Stimulated activated naive CD8-positive, alpha-beta T cell treated with anti-CD3 and anti-CD28 coated beads, Interleukin-15, amount 100 ng/mL, for 72 hours (primary cell): Measurements from ENCODE around the gene ARHGEF9.

ENCODE experiments used
- ATAC-seq: fragments of 150-1000 bp; cut with Tn5 transposase; 2 replicates; pipeline ENCODE4 v1.10.0; 2021; ENCODE audit warnings: mild to moderate bottlenecking, moderate library complexity
- DNase-seq, 2 donors: peaks; one replicate each; pipeline ENCODE4 v3.0.0; 2021 to 2022
- H3K27ac Mint-ChIP-seq, 2 donors: one replicate each; pipeline ENCODE4 v1.8.0; 2022; ENCODE audit warnings: mild to moderate bottlenecking in 2 of 2, mixed read lengths in 2 of 2, moderate library complexity in 2 of 2
- H3K27me3 Mint-ChIP-seq: one replicate; pipeline ENCODE4 v1.8.0; 2022; ENCODE audit warnings: mixed read lengths
- H3K4me1 Mint-ChIP-seq: one replicate; pipeline ENCODE4 v1.8.0; 2022; ENCODE audit warnings: mild to moderate bottlenecking, mixed read lengths
- H3K4me3 Mint-ChIP-seq, 2 donors: one replicate each; pipeline ENCODE4 v1.8.0; 2022; ENCODE audit warnings: mild to moderate bottlenecking in 2 of 2, mixed read lengths in 2 of 2, moderate library complexity in 1 of 2
- H3K9me3 Mint-ChIP-seq, 2 donors: one replicate each; pipeline ENCODE4 v1.8.0; 2022; ENCODE audit warnings: mixed read lengths in 2 of 2

Gene ARHGEF9

DNA sequence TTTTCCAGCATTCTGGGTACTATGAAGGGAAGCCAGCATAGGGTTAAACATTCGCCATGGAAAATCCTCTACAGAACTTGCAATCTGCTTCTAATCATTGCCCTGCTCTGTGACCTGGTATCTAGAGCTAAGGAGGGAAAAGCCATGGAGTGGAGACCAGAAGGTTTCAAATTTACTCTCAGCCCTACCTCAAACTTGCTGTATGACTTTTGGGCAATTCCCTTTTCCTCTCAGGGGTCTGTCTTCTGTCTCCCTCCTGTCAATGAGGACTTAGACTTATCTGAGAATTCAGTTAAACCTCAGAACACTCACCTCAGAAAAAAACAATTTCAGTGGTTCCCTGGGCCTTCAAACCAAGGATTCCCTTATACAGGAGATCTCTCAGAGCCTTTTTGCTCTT lies 29.1 kb downstream of the ARHGEF9 start:
- Mint-ChIP-seq H3K27ac (peak overlapping the region in 1 of 2 donors; percentile 44), H3K4me3 (peak overlapping the region; percentile 94 to 97), H3K4me1 (peaks cover 46% of the 10 kb centered on the region), H3K27me3 (no peaks in the 10 kb centered on the region), H3K9me3 (peaks cover 0 to 7% of the 10 kb centered on the region in 2 donors)
- DNase-seq (peak in 1 of 2 donors; percentile 17), ATAC-seq (peak; percentile 63)

- DNase-seq (peak; percentile 73 to 89), ATAC-seq (peak; percentile 94)
- H3K4me1 Mint-ChIP-seq, result peaks cover 55% of the 10 kb centered on the region
- peaks cover 0 to 7% of the 10 kb centered on the region in 2 donors for H3K9me3 Mint-ChIP-seq
- H3K27me3 Mint-ChIP-seq, result no peaks in the 10 kb centered on the region
- H3K4me3 Mint-ChIP-seq, result peak overlapping the region; percentile 94 to 97
- H3K27ac Mint-ChIP-seq, result peak overlapping the region; percentile 98 to 99
Measured at GRCh38 chrX:63754860-63755579, 30.0 kb downstream of the ARHGEF9 start.

GRCh38 chrX:63754136-63754859 lies 30.7 kb downstream of the ARHGEF9 start:
- Mint-ChIP-seq H3K27ac (peak overlapping the region; percentile 98 to 99), H3K4me1 (peaks cover 59% of the 10 kb centered on the region), H3K27me3 (no peaks in the 10 kb centered on the region), H3K4me3 (peak overlapping the region; percentile 94 to 97), H3K9me3 (peaks cover 0 to 7% of the 10 kb centered on the region in 2 donors)
- DNase-seq (no peak), ATAC-seq (peak; percentile 57)

- no peak overlapping the region for H3K4me3 Mint-ChIP-seq
- ATAC-seq (no peak), DNase-seq (no peak)
- no peaks in the 10 kb centered on the region for H3K27me3 Mint-ChIP-seq
- H3K9me3 Mint-ChIP-seq, result no peaks in the 10 kb centered on the region
- H3K4me1 Mint-ChIP-seq, result peaks cover 64% of the 10 kb centered on the region
- H3K27ac Mint-ChIP-seq, result no peak overlapping the region
Measured at GRCh38 chrX:63751481-63751880, 33.5 kb downstream of the ARHGEF9 start.

- DNase-seq (no peak), ATAC-seq (no peak)
- H3K27ac Mint-ChIP-seq, result no peak overlapping the region
- H3K9me3 Mint-ChIP-seq, result no peaks in the 10 kb centered on the region
- peaks cover 67% of the 10 kb centered on the region for H3K4me1 Mint-ChIP-seq
- H3K4me3 Mint-ChIP-seq, result no peak overlapping the region
- no peaks in the 10 kb centered on the region for H3K27me3 Mint-ChIP-seq
Measured at GRCh38 chrX:63750811-63751210, 34.2 kb downstream of the ARHGEF9 start.

- ATAC-seq, result no peak
- Mint-ChIP-seq H3K27ac (no peak overlapping the region), H3K4me3 (no peak overlapping the region), H3K4me1 (peaks cover 70% of the 10 kb centered on the region), H3K27me3 (no peaks in the 10 kb centered on the region), H3K9me3 (no peaks in the 10 kb centered on the region)
- no peak for DNase-seq
Measured at GRCh38 chrX:63747331-63747730, 37.7 kb downstream of the ARHGEF9 start.

- H3K27me3 Mint-ChIP-seq, result no peaks in the 10 kb centered on the region
- H3K27ac Mint-ChIP-seq, result no peak overlapping the region
- ATAC-seq, result peak; percentile 1
- peaks cover 73% of the 10 kb centered on the region for H3K4me1 Mint-ChIP-seq
- DNase-seq, result no peak
- H3K4me3 Mint-ChIP-seq, result peak overlapping the region; percentile 39 to 56
- no peaks in the 10 kb centered on the region for H3K9me3 Mint-ChIP-seq
Measured at GRCh38 chrX:63746715-63747114, 38.3 kb downstream of the ARHGEF9 start.

GRCh38 chrX:63746278-63746677 lies 38.7 kb downstream of the ARHGEF9 start:
- H3K4me1 Mint-ChIP-seq, result peaks cover 77% of the 10 kb centered on the region
- peak overlapping the region; percentile 71 for H3K4me3 Mint-ChIP-seq
- H3K27ac Mint-ChIP-seq, result peak overlapping the region in 1 of 2 donors; percentile 64
- ATAC-seq, result peak; percentile 100
- DNase-seq, result peak; percentile 27 to 56
- no peaks in the 10 kb centered on the region for H3K27me3 Mint-ChIP-seq
- no peaks in the 10 kb centered on the region for H3K9me3 Mint-ChIP-seq

- Mint-ChIP-seq H3K9me3 (no peaks in the 10 kb centered on the region), H3K27me3 (no peaks in the 10 kb centered on the region), H3K27ac (no peak overlapping the region), H3K4me1 (peaks cover 67% of the 10 kb centered on the region), H3K4me3 (no peak overlapping the region)
- DNase-seq, result no peak
- no peak for ATAC-seq
Measured at GRCh38 chrX:63744850-63745394, 40.1 kb downstream of the ARHGEF9 start.

DNA sequence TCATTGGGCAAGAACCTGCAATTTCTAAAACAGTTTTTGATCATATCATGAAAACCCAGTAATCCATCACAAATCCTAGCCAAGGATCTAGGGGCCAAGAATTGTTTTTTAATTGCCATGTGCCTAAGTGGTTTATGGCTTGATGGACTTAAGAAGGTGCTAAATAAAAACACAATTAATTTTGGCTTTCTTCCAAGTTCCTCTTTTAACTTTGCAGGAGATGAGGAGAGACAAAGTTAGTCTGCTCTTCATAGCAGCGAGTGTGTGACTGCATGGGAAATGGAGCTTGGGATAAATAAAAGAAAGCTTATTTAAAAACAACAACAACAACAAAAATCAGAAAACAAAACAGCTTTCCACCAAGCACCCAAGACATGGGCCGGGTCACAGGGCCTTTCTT lies 41.4 kb downstream of the ARHGEF9 start:
- ATAC-seq (no peak), DNase-seq (no peak)
- H3K4me1 Mint-ChIP-seq, result peaks cover 68% of the 10 kb centered on the region
- no peak overlapping the region for H3K27ac Mint-ChIP-seq
- H3K4me3 Mint-ChIP-seq, result no peak overlapping the region
- H3K9me3 Mint-ChIP-seq, result no peaks in the 10 kb centered on the region
- no peaks in the 10 kb centered on the region for H3K27me3 Mint-ChIP-seq

GRCh38 chrX:63740382-63740781 lies 44.6 kb downstream of the ARHGEF9 start:
- Mint-ChIP-seq H3K4me1 (peaks cover 43% of the 10 kb centered on the region), H3K27me3 (no peaks in the 10 kb centered on the region), H3K4me3 (no peak overlapping the region), H3K9me3 (no peaks in the 10 kb centered on the region), H3K27ac (no peak overlapping the region)
- no peak for DNase-seq
- peak; percentile 50 for ATAC-seq

DNA sequence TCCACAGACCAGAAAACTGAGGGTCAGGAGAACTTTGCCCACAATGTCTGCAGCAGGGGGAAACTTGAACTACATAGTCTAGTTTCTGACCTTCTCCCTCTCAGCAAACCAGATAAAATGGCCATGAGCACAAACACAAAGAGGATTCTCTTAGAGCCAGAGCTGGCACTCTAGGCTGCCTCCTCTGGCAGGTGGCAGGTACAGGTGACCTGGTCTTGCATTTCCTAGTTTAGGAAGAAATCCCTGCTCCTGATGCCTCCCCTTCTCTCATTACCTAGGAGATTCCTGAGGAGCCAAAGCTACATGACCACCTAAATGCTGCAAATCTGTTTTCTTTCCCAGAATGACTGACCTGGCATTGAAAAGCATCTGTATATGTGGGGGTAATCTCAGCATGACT lies 45.1 kb downstream of the ARHGEF9 start:
- DNase-seq (no peak), ATAC-seq (no peak)
- Mint-ChIP-seq H3K27me3 (no peaks in the 10 kb centered on the region), H3K4me1 (peaks cover 38% of the 10 kb centered on the region), H3K9me3 (no peaks in the 10 kb centered on the region), H3K4me3 (no peak overlapping the region), H3K27ac (no peak overlapping the region)

GRCh38 chrX:63738696-63739095 lies 46.3 kb downstream of the ARHGEF9 start:
- Mint-ChIP-seq H3K27me3 (no peaks in the 10 kb centered on the region), H3K27ac (no peak overlapping the region), H3K9me3 (no peaks in the 10 kb centered on the region), H3K4me3 (peak overlapping the region; percentile 41 to 55), H3K4me1 (peaks cover 26% of the 10 kb centered on the region)
- ATAC-seq (peak; percentile 77), DNase-seq (no peak)

GRCh38 chrX:63737131-63737921 lies 47.7 kb downstream of the ARHGEF9 start:
- ATAC-seq (no peak), DNase-seq (no peak)
- no peaks in the 10 kb centered on the region for H3K27me3 Mint-ChIP-seq
- H3K27ac Mint-ChIP-seq, result peak overlapping the region in 1 of 2 donors; percentile 25
- peaks cover 24% of the 10 kb centered on the region for H3K4me1 Mint-ChIP-seq
- no peaks in the 10 kb centered on the region for H3K9me3 Mint-ChIP-seq
- H3K4me3 Mint-ChIP-seq, result no peak overlapping the region

DNA sequence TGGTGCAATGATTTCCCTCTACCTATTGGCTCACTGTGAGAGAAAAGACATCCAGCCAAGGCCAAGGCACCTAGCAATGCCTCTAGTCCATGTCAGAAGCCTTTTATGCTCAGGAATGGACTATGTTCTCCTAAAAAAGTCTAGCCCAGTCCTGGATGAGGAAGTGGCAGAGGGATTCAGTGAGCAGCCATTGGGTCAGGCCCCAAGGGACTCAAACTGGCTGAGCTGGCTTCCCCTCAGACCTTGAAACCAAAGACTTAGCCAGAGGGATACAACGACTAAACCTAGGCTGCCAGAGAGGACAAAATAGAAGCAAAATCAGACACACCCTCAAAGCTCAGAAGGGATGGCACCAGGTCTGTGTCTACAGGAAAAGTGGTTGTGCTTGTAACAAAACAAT lies 49.1 kb downstream of the ARHGEF9 start:
- H3K27ac Mint-ChIP-seq, result peak overlapping the region in 1 of 2 donors; percentile 85
- H3K4me1 Mint-ChIP-seq, result peaks cover 15% of the 10 kb centered on the region
- ATAC-seq (no peak), DNase-seq (no peak)
- no peaks in the 10 kb centered on the region for H3K27me3 Mint-ChIP-seq
- H3K9me3 Mint-ChIP-seq, result no peaks in the 10 kb centered on the region
- no peak overlapping the region for H3K4me3 Mint-ChIP-seq
